GM19463 (cell line): ENCODE data around the gene OXTR.

ENCODE experiments used
- ATAC-seq: cut with Tn5 transposase; IDR thresholded peaks from one replicate; pipeline ENCODE4 v1.9.1; 2021; ENCODE audit warnings: mild to moderate bottlenecking, moderate library complexity; ENCODE audit not compliant: unreplicated experiment

Gene OXTR

DNA sequence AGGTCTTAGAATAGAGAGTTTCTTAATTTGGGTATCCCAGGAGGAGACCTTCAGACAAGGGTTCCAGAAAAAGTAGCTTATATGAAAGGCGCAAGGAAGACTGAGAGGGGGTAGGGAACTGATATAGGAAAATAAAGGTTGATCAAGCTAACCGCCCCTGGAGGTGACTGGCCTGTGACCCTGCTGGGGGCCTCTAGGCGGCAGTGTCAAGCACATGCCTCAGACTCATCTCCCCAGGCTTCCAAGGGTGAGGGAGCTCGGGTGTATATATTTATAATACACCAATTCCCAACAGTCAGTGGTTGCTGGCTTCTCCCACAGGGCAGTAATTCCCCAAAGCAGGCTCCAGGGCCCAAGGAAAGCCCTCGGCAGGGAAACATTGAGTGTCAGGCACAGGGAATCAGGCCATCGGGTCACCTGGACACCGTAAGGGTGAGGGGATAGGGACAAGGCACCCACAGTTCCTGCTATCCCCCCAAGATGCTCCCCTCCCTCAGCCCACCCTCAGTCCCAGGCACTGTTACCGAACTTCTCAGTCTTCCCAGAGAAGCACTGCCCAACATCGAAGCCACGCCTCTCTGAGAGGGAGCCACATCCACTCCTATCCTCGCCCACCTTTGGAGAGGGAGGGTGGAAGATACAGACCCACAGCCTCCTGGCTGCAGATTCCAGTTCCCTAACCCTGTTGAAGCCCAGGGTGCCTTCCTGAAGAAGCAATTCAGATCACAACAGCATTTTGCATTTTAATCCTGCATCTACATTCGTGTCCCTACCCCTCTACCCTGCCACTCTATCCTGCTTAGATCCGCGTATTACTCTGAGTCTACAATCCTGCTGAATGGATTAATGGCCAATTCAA, 55.3 kb downstream of the OXTR start:
- ATAC-seq, result peak; percentile 73

DNA sequence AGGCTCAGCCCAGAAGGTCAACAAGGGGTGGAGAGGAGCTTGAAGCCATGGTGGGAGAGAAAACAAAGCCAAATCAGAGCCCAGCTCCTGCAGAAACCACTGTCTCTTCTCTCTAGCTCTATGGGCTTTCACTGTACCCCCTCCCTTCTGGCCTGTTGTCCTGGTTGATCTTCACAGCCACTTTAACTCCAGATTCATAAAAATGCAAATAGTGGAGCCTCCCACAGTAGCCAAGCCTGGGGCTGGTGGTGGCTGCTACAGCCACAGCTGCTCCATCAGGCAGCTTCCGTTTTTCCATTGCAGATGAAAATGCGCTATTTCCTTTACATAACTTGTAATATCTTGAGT, 56.5 kb downstream of the OXTR start:
- peak; percentile 28 for ATAC-seq

DNA sequence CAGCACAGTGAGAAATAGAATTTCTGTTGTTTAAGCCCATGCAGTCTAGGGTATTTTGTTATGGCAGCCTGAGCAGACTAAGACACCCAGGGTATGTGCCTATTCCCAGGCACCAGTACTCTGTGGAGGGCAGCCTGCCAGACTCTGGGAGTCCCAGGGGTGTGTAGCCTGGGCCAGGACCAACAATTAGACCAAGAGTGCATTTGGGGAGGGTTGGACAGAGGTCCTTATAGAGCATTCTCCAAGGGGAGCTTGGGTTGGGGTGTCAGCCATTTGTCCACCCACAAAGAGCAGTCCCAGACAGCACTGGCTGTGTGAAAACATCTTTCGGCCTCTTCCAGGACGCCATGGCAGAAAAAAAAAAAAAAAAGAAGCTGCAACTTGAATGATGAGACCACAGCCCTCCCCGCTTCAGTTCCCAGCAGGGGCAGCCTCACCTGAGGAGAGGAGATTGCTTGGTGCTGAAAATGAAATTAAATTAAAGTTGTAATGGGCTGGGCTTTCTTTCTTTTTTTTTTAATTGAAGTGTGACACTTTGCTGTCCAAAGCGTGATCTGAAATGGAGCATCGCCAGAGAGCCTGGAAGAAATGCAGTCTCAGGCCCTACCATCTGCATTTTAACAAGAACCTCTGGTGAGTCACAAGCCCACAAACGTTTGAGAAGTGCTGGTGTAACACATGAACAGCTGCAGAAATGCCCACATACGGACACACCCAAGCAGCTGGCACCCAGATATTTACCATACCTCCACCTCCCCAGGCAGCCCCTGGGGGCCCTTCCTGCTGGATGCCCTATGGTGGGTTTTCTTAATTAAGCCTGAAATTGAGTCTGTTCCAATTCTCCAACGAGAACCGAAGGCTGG, 57.1 kb downstream of the OXTR start:
- peak; percentile 41 for ATAC-seq

DNA sequence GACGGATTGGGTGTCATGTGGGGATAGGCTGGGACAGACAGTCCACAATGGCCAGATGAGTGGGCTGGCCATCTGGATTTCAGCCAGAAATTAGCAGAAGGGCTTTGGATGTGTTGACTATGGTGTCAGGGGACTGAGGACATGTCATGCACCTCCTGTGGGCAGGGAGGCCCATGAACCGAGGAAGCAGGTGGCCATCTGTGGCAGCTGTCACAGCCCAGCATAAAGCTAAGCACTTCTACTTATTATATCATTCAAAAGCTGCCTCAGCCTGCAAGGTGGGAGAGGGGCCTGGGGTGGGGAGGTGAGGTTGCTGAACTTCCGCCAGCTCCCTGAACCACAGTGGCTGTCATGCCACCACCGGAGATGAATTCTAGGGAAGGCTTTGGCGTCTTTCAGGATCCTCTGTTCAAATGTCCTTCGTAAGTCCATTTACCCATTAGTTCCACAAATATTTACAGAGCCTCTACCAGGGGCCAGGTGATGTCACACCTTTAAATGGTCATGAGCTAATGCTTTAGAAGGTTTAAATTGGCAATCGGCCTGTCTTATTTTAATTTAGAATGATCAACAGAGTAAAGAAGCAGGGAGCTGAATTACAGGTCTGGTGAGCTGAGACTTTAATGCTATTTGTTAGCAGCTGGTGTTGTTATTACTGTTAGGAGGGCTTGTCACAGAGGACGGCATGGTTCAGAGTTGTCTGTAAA, 59.5 kb downstream of the OXTR start:
- ATAC-seq, result no peak

DNA sequence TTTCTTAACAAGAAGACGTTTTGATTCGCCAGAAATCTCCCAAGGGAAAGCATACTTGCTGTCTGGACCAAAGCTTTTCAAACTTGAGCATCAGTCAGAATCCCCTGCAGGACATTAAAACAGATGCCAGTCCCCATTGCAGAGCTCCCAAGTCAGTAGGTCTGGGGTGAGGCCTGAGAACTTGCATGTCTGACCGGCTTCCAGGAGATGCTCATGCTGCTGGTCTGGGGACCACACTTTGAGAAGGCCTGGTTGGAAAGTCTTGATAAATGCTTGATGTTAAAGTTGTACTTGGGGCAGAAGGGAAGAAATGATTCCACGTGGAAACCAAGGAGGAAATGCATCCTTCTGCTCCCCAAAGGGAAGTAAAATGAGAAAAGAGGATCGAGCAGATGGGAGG, 60.1 kb downstream of the OXTR start:
- ATAC-seq, result no peak

DNA sequence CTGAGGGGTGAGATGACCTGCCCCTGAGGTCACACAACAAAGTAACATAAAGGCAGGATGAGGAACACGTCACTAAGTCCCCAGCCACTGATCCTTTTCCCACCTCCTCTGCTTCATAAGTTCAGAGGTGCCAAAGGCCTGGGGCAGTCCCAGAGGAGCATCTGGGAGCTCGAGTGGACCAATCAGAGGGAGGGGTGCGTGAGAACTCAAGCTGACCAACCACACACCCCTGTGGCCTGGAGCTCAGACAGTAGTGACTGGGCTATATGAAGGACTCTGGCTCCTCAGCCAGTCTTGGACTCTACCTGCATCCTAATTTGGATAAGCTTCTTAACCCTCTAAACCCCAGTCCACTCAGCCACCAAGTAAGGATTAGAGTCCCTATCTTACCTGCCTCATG, 63.8 kb downstream of the OXTR start:
- ATAC-seq, result no peak

DNA sequence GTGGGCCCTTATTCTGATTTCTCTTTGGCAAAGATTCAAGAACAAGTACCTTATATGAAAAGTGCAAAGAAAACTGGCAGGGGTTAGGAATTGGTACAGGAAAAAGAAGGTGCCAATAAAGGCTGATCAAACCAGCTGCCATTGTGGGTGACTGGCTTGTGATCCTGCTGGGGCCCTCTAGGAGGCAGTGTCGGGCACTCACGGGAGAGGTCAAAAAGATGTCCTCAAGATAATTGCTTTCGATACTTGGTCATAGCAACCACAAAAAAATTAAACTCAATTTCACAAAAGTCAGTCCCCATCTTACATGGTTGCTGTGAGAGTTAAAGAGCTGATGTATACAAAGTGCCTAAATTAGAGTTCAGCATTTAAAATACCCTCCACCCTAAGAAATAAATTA, 66.9 kb downstream of the OXTR start:
- ATAC-seq, result no peak
